ENCODE measurements around the gene B3GALT4. TPM values are rescaled to one million over a fixed set of nuclear protein-coding genes. Genes with fewer than 3 reads are reported as not detected.

The B3GALT4 gene
- total and polyA plus RNA-seq, 2 of the 13 experiments (the other 11 are each of a cell fraction or from before 2014, with no cell fraction given) = 0.04 to 0.27 TPM

DNA sequence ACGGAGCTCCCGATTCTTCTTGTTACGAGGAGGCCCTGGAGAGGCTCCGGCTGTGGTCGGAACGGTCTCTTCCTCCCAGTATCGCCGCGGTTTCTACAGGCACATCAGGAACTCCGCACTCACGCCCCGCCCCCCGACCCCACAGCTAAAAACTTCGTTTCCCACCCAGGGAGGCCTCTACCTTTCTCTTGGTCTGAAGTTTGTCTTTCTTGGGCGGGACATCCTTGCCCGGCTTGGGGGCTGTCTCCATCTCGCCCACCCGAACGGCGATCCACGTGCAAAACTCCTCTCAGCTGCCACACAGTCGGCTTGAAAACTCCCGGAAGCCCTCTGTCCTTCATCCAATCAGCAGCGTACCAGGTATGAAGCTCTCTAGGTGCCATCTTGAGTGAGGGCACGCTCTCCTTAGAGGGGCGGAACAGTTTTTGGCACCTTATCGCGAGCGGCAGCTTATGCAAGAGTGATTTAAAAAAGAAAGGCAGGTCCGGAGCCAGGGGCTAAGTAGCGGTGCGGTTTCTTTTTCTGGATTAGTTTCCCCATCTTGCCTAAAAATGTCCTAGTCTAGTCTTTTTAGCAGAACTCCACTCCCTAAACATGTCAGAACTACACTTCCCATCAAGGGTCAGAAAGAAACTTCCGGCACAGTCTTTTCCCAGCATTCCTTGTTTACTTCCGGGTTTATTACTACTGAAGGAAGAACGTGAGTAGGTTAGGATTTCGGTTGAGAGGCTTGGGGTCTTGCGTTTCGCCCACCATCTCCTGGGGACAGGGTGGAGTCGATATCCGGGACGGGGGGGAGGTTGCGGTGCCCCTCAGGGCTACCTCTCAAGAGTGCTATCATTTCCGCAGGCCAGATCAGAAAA is 12.2 kb downstream of the B3GALT4 start, which contains the start of the genes PFDN6 and WDR46 (continued):
- TF ChIP-seq TFE3 (CRISPR knock-in tag; IDR thresholded peaks at IDR 0.05) = no peak
- no peak for TF ChIP-seq ZNF672 (CRISPR knock-in tag; IDR thresholded peaks at IDR 0.05)
- TF ChIP-seq, protein P1, sequence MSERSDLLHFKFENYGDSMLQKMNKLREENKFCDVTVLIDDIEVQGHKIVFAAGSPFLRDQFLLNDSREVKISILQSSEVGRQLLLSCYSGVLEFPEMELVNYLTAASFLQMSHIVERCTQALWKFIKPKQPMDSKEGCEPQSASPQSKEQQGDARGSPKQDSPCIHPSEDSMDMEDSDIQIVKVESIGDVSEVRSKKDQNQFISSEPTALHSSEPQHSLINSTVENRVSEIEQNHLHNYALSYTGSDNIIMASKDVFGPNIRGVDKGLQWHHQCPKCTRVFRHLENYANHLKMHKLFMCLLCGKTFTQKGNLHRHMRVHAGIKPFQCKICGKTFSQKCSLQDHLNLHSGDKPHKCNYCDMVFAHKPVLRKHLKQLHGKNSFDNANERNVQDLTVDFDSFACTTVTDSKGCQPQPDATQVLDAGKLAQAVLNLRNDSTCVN (CRISPR knock-in tag; IDR thresholded peaks at IDR 0.05; ENCODE audit: borderline replicate concordance) = no peak
- no peak for TF ChIP-seq HOXD1 (CRISPR knock-in tag; IDR thresholded peaks at IDR 0.05)
- TF ChIP-seq MAZ (IDR thresholded peaks at IDR 0.05; ENCODE audit: borderline replicate concordance, low read depth, low read length) = no peak
- TF ChIP-seq MAZ (CRISPR knock-in tag; IDR thresholded peaks at IDR 0.05; ENCODE audit: low read depth) = no peak
- no peak for TF ChIP-seq ZNF83 (CRISPR knock-in tag; IDR thresholded peaks at IDR 0.05; ENCODE audit: borderline replicate concordance)
- TF ChIP-seq, protein P2, sequence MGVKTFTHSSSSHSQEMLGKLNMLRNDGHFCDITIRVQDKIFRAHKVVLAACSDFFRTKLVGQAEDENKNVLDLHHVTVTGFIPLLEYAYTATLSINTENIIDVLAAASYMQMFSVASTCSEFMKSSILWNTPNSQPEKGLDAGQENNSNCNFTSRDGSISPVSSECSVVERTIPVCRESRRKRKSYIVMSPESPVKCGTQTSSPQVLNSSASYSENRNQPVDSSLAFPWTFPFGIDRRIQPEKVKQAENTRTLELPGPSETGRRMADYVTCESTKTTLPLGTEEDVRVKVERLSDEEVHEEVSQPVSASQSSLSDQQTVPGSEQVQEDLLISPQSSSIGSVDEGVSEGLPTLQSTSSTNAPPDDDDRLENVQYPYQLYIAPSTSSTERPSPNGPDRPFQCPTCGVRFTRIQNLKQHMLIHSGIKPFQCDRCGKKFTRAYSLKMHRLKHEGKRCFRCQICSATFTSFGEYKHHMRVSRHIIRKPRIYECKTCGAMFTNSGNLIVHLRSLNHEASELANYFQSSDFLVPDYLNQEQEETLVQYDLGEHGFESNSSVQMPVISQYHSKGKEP (CRISPR knock-in tag; IDR thresholded peaks at IDR 0.05) = no peak
- 0 out of 2 replicates have a peak, but pooled peaks have one; percentile 18 for TF ChIP-seq ZNF543 (CRISPR knock-in tag; IDR thresholded peaks at IDR 0.05)
- TF ChIP-seq, protein P3, sequence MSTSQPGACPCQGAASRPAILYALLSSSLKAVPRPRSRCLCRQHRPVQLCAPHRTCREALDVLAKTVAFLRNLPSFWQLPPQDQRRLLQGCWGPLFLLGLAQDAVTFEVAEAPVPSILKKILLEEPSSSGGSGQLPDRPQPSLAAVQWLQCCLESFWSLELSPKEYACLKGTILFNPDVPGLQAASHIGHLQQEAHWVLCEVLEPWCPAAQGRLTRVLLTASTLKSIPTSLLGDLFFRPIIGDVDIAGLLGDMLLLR (CRISPR knock-in tag; IDR thresholded peaks at IDR 0.05) = peak; percentile 88; the same call in 1 of the 2 replicates
- no peak; the same call in 1 of the 2 replicates for TF ChIP-seq ZNF232 (CRISPR knock-in tag; IDR thresholded peaks at IDR 0.05; ENCODE audit: borderline replicate concordance)
- no peak for TF ChIP-seq ZNF367 (CRISPR knock-in tag; IDR thresholded peaks at IDR 0.05; ENCODE audit: borderline replicate concordance)
- peak; percentile 68 for TF ChIP-seq PHF8 (CRISPR knock-in tag; IDR thresholded peaks at IDR 0.05)
- TF ChIP-seq MBD4 (IDR thresholded peaks at IDR 0.05; ENCODE audit: borderline replicate concordance, low read length) = no peak
- no peak for TF ChIP-seq KAT7 (CRISPR knock-in tag; IDR thresholded peaks at IDR 0.05; ENCODE audit: borderline replicate concordance)
- peak; percentile 28; the same call in 1 of the 2 replicates for TF ChIP-seq ARNTL (CRISPR knock-in tag; IDR thresholded peaks at IDR 0.05)
- no peak for TF ChIP-seq TCF7 (IDR thresholded peaks at IDR 0.05; ENCODE audit: low read depth)
- TF ChIP-seq ZMYM2 (CRISPR knock-in tag; IDR thresholded peaks at IDR 0.05) = no peak
- no peak for TF ChIP-seq MAFK (conservative IDR thresholded peaks at IDR 0.05 in 1 of 2, IDR thresholded peaks at IDR 0.05 in 1 of 2; ENCODE audit: low read length in 2 of 2)
- no peak for TF ChIP-seq ZNF432 (CRISPR knock-in tag; IDR thresholded peaks at IDR 0.05; ENCODE audit: borderline replicate concordance)
- no peak for TF ChIP-seq ESRRA (CRISPR knock-in tag; IDR thresholded peaks at IDR 0.05; ENCODE audit: low read depth)
- TF ChIP-seq TEAD2 (CRISPR knock-in tag; IDR thresholded peaks at IDR 0.05) = no peak
- TF ChIP-seq TSC22D2 (CRISPR knock-in tag; IDR thresholded peaks at IDR 0.05; ENCODE audit: borderline replicate concordance) = peak; percentile 40; the same call in 1 of the 2 replicates
- TF ChIP-seq MTA3 (CRISPR knock-in tag; IDR thresholded peaks at IDR 0.05) = no peak
- no peak for TF ChIP-seq ZNF597 (CRISPR knock-in tag; IDR thresholded peaks at IDR 0.05)
